Stimulated activated naive B cell treated with anti-CD40 and anti-IgM and Interleukin-4, amounts not matched to agents 10 μg/mL and 1 μg/mL and 100 μg/mL, for 72 hours (primary cell): ENCODE results near the gene ATAD3C.
"Not testable (repeated sequence)": the region's sequence is repeated elsewhere in the genome, so short reads cannot be mapped to it uniquely, and the experiment has no call there.

ENCODE experiments used
- ATAC-seq, 2 donors: fragments of 150-1000 bp; cut with Tn5 transposase; replicated peaks; 2 replicates each; pipeline ENCODE4 v1.10.0; 2021; ENCODE audit warnings: moderate library complexity in 1 of 2
- DNase-seq: peaks from one replicate; pipeline ENCODE4 v3.0.0; 2021
- H3K27ac Mint-ChIP-seq: one replicate; pipeline ENCODE4 v1.8.0; 2022; ENCODE audit warnings: mild to moderate bottlenecking, mixed read lengths
- H3K27me3 Mint-ChIP-seq, 2 donors: one replicate each; pipeline ENCODE4 v1.8.0; 2022; ENCODE audit warnings: mixed read lengths in 2 of 2
- H3K36me3 Mint-ChIP-seq, 2 donors: one replicate each; pipeline ENCODE4 v1.8.0; 2022; ENCODE audit warnings: mixed read lengths in 2 of 2, mild to moderate bottlenecking in 1 of 2
- H3K4me1 Mint-ChIP-seq, 2 donors: one replicate each; pipeline ENCODE4 v1.8.0; 2022; ENCODE audit warnings: mixed read lengths in 2 of 2, mild to moderate bottlenecking in 1 of 2
- H3K4me3 Mint-ChIP-seq, 2 donors: one replicate each; pipeline ENCODE4 v1.8.0; 2022; ENCODE audit warnings: mild to moderate bottlenecking in 2 of 2, mixed read lengths in 2 of 2, moderate library complexity in 1 of 2
- H3K9me3 Mint-ChIP-seq, 2 donors: one replicate each; pipeline ENCODE4 v1.8.0; 2022; ENCODE audit warnings: mixed read lengths in 2 of 2, mild to moderate bottlenecking in 1 of 2

ATAD3C gene

DNA sequence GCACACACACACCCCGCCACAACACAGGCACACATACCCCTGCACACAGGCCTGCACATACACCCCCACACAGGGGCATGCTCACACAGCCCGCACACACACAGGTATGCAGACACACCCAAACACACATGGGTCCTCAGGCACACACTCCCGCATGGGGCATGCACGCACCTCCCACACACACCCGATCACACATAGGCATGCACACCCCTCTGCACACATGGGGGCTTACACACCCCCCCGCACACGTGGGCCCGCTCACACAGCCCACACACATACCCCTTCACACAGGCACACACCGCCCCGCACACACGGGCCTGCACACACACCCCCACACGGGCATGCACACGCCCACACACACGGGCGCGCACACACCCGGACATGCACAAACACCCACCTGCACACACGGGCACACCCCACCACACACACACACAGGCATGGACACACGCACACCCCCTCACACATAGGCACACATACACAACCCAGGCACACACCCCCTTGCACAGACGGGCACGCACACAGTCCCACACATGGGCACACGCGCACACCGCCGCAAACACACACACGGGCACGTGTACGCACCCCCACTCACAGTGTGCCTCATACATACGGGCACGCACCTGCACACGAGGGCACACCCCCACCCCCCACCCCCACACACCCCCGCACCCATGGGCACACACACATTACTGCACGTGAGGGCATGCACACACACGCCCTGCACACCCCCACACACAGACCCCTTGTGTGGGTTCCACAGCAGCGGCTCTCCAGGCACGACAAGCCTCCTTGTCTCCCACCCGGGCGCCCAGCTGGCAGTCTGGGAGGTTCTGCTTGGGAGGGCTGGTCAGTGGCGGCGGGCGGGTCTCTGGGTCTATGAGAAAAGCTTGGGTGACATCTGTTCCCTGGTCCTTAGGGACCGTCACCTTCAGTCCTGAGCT lies 30.3 kb downstream of the ATAD3C start:
- Mint-ChIP-seq H3K36me3 (peaks cover 36 to 47% of the 10 kb centered on the region in 2 donors), H3K27me3 (no peaks in the 10 kb centered on the region), H3K4me1 (peaks cover 5 to 13% of the 10 kb centered on the region in 2 donors), H3K4me3 (no peak overlapping the region), H3K9me3 (no peaks in the 10 kb centered on the region), H3K27ac (peak overlapping the region; percentile 44)
- ATAC-seq (no peak), DNase-seq (no peak)

DNA sequence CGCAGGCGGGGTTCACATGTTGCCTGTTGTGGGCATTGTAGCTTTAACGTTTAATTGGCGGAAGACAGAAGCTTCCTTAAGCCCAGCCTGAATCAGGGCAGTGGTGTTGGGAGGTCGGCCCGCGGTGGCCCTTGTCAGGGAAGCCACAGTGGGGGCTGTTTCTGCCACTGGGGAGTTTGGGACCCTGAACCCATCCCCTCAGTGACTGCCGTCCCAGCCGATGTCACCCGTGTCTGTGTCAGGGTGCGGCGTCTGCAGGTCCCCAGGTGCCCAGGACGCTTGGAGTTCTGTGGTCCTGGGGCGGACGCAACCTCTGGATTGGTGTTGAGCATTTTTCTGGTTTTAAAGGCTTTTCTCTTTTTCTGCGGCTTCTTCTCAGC lies 31.0 kb downstream of the ATAD3C start:
- Mint-ChIP-seq H3K4me1 (peaks cover 2 to 11% of the 10 kb centered on the region in 2 donors), H3K36me3 (peaks cover 34 to 44% of the 10 kb centered on the region in 2 donors)
- H3K27ac Mint-ChIP-seq, H3K4me3 Mint-ChIP-seq, H3K9me3 Mint-ChIP-seq, DNase-seq, ATAC-seq, H3K27me3 Mint-ChIP-seq: not testable (repeated sequence)

DNA sequence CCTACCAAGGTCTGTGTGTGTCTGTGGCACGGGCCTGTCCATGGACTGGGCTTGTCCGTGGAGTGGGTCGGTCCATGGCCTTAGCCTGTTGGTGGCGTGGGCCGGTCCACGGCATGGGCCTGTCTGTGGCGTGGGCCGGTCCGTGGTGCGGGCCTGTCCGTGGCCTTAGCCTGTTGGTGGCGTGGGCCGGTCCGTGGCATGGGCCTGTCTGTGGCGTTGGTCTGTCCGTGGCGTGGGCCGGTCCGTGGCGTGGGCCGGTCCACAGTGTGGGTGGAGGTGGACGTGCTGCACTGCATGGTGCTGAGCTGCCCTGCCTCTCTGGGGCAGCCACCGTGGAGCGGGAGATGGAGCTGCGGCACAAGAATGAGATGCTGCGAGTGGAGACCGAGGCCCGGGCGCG lies 32.3 kb downstream of the ATAD3C start:
- not testable (repeated sequence) for H3K4me1 Mint-ChIP-seq, DNase-seq, H3K9me3 Mint-ChIP-seq, ATAC-seq, H3K27me3 Mint-ChIP-seq, H3K27ac Mint-ChIP-seq, H3K4me3 Mint-ChIP-seq
- H3K36me3 Mint-ChIP-seq = peaks cover 31 to 43% of the 10 kb centered on the region in 2 donors

DNA sequence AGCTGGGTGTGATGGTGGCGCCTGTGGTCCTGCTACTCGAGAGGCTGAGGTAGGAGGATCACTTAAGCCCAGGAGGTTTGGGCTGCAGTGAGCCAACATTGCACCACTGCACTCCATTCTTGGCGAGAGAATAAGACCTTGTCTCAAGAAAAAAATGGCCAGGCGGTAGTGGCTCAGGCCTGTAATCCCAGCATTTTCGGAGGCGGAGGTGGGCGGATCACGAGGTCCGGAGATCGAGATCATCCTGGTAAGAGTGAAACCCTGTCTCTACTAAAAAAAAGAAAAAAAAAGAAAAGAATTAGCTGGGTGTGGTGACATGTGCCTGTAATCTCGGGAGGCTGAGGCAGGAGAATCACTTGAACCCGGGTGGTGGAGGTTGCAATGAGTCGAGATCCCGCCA lies 33.4 kb downstream of the ATAD3C start:
- Mint-ChIP-seq H3K27me3 (no peaks in the 10 kb centered on the region), H3K27ac (no peak overlapping the region), H3K4me1 (peaks cover 0 to 8% of the 10 kb centered on the region in 2 donors), H3K36me3 (peaks cover 26 to 39% of the 10 kb centered on the region in 2 donors), H3K9me3 (no peaks in the 10 kb centered on the region), H3K4me3 (no peak overlapping the region)
- ATAC-seq = no peak
- DNase-seq = no peak

DNA sequence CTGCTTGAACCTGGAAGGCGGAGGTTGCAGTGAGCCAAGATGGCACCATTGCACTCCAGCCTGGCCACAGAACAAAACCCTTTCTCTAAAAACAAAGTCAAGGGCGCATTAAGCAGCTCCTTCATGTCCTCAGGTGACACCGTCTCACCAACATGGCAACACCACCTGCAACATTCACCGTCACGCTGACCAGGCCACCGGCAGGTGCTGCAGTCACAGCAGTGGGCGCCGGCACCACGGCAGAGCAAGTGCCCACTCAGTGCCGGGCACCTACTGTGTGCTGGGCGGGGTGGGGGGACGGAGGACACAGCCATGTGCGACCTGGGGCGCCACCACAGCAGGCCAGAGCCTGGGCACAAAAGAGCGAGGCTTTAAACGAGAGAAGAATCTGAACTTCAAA lies 34.2 kb downstream of the ATAD3C start:
- Mint-ChIP-seq H3K4me3 (no peak overlapping the region), H3K4me1 (peaks cover 0 to 8% of the 10 kb centered on the region in 2 donors), H3K27ac (no peak overlapping the region), H3K27me3 (no peaks in the 10 kb centered on the region), H3K9me3 (no peaks in the 10 kb centered on the region), H3K36me3 (peaks cover 24 to 38% of the 10 kb centered on the region in 2 donors)
- DNase-seq = no peak
- no peak for ATAC-seq

DNA sequence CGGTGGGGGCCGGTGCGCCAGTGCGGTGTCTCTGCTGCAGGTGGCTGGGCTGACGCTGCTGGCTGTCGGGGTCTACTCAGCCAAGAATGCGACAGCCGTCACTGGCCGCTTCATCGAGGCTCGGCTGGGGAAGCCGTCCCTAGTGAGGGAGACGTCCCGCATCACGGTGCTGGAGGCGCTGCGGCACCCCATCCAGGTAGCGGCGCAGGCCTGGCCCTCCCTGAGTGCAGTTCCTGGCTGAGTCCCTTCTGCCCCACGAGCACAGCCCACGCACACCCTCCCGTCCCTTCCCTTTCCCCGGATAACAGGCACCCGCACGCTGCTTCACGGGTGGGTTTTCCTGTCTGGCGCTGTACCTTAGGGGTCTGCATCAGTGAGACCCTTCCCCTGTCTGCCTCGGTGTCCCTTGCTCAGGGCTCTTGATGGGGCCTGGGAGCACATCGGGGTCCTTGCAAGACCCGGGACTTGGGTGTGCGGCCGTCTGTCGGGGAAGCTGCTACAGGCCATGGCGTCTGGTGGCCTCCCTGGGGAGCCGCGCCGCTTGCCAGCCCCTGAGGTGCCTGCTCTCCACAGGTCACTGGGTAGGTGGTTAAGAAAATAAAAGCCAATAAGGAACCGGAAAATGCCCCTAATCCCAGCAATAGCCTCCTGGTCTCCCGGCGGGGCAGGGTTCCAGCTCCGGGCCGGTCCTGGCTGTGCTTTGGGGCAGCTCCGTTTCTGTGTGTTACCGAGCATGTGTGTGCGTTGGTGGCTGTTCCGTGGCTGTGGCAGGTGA lies 35.7 kb downstream of the ATAD3C start:
- H3K4me1 Mint-ChIP-seq, H3K4me3 Mint-ChIP-seq, DNase-seq, H3K9me3 Mint-ChIP-seq, ATAC-seq, H3K27ac Mint-ChIP-seq, H3K27me3 Mint-ChIP-seq: not testable (repeated sequence)
- peaks cover 26 to 38% of the 10 kb centered on the region in 2 donors for H3K36me3 Mint-ChIP-seq

DNA sequence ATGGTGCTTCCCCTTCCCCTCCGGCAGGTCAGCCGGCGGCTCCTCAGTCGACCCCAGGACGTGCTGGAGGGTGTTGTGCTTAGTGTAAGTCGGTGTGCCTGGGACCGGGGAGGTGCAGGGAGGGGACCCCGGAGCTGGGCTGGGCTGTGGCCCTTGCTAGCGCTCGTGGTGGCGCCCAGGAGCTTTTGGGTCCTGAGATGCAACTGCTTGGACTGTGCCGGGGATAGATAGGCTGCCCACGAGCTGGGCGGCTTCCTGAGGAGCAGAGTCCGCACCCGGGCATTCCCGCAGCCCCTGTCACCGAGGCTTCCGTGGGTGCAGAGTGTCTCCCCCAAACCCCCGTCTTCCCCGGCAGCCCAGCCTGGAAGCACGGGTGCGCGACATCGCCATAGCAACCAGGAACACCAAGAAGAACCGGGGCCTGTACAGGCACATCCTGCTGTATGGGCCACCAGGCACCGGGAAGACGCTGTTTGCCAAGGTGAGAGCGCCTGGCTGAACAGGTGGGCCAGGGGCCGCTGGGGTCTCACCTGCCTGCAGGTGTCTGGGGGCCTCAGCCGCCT lies 36.3 kb downstream of the ATAD3C start:
- not testable (repeated sequence) for H3K4me1 Mint-ChIP-seq, H3K9me3 Mint-ChIP-seq, DNase-seq, H3K27me3 Mint-ChIP-seq, H3K4me3 Mint-ChIP-seq, H3K27ac Mint-ChIP-seq, ATAC-seq
- peaks cover 29 to 42% of the 10 kb centered on the region in 2 donors for H3K36me3 Mint-ChIP-seq

DNA sequence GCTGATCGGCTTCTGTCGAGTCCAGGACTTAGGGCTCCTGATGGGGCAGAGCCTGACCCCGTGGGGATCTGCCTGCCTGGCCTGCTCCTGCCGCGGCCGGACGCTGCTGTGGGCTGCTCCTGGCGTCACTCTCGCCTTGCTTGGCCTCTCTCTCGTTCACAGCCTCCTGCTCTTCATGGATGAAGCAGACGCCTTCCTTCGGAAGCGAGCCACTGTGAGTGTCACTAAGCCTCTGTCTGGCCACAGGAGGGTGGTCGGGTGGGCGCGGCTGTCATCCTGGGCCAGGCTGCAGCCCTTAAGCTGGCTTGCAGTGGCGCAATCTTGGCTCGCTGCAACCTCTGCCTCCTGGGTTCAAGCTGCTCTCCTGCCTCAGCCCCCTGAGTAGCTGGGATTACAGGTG lies 38.2 kb downstream of the ATAD3C start:
- Mint-ChIP-seq H3K27me3 (no peaks in the 10 kb centered on the region), H3K4me3 (no peak overlapping the region), H3K27ac (no peak overlapping the region), H3K4me1 (no peaks in the 10 kb centered on the region), H3K36me3 (peaks cover 40 to 48% of the 10 kb centered on the region in 2 donors), H3K9me3 (no peaks in the 10 kb centered on the region)
- no peak for ATAC-seq
- no peak for DNase-seq

DNA sequence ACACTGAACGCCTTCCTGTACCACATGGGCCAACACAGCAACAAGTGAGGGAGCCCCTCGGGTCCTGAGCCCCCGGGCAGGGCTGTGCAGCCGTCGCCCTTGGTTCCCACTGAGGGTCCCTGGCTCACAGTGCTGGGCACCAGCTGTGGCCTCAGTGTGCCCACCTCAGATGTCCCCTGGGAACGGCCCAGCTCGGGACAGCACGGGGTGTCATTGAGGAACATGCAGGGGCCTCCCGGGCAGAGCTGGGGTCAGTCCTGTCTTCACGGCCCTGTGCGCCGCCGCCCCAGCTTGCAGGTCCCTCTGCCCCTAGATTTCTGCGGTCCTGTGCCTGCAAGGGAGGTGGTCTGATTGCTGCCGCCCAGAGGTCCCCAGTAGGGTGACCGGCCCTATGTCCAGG lies 39.7 kb downstream of the ATAD3C start:
- H3K36me3 Mint-ChIP-seq = peaks cover 45 to 49% of the 10 kb centered on the region in 2 donors
- ATAC-seq = no peak

DNA sequence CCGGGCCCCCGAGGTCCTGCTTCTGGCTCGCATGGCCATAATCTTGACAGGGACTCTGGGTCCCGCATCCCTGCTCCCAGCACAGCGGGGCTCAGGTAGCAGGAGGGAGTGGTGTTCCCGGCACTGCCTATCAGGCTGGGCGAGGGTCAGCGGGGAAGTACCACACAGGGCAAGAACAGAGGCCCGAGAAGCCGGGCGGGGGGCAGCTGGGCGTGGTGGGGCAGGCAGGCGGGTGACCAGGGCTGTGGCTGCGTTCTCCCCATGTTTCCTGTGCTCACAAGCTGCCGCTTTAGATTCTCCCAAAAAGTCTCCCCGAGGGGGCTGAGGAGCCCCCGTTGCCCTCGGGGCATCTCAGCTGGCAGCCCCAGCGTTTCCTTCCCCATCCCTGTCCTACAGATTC lies 40.4 kb downstream of the ATAD3C start:
- no peaks in the 10 kb centered on the region for H3K4me1 Mint-ChIP-seq
- H3K9me3 Mint-ChIP-seq = peaks cover 0 to 6% of the 10 kb centered on the region in 2 donors
- H3K36me3 Mint-ChIP-seq = peaks cover 49 to 54% of the 10 kb centered on the region in 2 donors
- no peak for ATAC-seq
- no peak overlapping the region for H3K4me3 Mint-ChIP-seq
- no peaks in the 10 kb centered on the region for H3K27me3 Mint-ChIP-seq
- H3K27ac Mint-ChIP-seq = no peak overlapping the region
- no peak for DNase-seq

More for the DNA sequence above, 39.7 kb downstream of the ATAD3C start:
- no peak for DNase-seq
- Mint-ChIP-seq H3K27me3 (no peaks in the 10 kb centered on the region), H3K4me1 (no peaks in the 10 kb centered on the region), H3K27ac (no peak overlapping the region), H3K9me3 (peaks cover 0 to 6% of the 10 kb centered on the region in 2 donors), H3K4me3 (no peak overlapping the region)

DNA sequence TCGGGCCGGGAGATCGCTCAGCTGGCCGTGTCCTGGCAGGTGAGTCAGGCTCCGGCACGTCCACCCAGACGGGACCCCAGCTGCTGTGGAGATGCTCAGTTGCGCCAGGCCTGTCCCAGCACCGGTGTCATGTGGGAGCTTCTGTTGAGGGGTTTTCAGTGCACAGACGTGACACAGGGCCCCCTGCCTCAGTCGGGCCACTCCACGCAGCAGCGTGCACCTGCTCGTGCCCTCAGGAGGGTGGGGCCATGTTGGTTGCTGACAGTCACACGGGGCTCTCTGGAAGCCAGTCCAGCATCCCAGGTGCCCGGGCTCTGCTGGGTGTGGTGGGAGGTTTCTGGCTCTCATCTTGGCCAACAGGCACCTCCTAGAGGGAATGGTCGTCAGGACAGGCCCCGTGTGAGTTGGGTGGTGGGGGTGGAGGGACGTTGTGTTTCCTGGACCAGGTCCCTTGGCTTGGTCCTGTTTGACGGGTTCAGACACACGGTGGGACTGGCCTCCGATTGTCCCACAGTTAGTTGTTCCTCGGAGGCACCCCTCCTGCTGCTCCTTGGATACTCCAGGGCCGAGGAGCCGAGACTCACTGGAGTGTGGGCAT lies 41.2 kb downstream of the ATAD3C start:
- Mint-ChIP-seq H3K27ac (no peak overlapping the region), H3K4me3 (no peak overlapping the region), H3K27me3 (no peaks in the 10 kb centered on the region), H3K36me3 (peaks cover 49 to 57% of the 10 kb centered on the region in 2 donors), H3K4me1 (no peaks in the 10 kb centered on the region), H3K9me3 (peaks cover 0 to 6% of the 10 kb centered on the region in 2 donors)
- DNase-seq (no peak), ATAC-seq (no peak)

DNA sequence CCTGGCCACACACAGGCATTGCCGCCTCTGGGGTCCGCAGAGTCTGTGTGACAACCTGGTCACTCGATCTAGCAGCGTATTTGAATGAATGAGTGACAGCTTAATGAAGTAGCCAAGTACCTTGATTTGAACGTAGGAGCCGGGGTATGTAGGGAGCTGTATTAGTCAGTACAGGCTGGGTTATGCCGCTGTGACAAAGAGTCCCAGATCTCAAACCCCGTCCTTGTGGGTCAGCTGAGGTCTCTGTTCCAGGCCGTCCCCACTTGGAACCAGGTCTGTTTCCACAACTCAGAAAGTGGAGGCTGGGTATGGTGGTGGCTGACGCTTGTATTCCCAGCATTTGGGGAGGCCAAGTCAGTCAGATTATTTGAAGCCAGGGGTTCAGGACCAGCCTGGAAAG lies 42.1 kb downstream of the ATAD3C start:
- peaks cover 49 to 58% of the 10 kb centered on the region in 2 donors for H3K36me3 Mint-ChIP-seq
- DNase-seq = no peak
- ATAC-seq = no peak
- H3K4me3 Mint-ChIP-seq = no peak overlapping the region
- H3K27me3 Mint-ChIP-seq = no peaks in the 10 kb centered on the region
- H3K9me3 Mint-ChIP-seq = peaks cover 0 to 6% of the 10 kb centered on the region in 2 donors
- no peak overlapping the region for H3K27ac Mint-ChIP-seq
- H3K4me1 Mint-ChIP-seq = no peaks in the 10 kb centered on the region

DNA sequence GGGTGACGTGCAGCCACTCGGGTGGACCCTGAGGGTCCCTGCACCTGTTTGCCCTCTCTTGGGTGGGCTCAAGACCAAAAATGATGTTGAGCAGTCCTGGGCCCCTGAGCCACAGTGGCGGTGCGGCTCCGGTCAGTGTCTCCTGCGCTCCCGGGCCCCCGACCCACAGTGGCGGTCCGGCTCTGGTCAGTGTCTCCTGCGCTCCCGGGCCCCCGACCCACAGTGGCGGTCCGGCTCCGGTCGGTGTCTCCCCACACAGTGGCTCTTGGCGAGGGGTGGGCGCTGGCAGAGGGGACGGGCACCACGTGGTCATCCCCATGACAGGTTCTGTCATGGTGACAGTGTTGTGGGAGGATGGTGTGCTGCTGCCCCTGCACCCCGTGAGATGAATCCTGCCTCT lies 44.8 kb downstream of the ATAD3C start:
- DNase-seq, H3K9me3 Mint-ChIP-seq, H3K4me1 Mint-ChIP-seq, ATAC-seq, H3K27ac Mint-ChIP-seq, H3K4me3 Mint-ChIP-seq, H3K27me3 Mint-ChIP-seq: not testable (repeated sequence)
- peaks cover 42 to 54% of the 10 kb centered on the region in 2 donors for H3K36me3 Mint-ChIP-seq

DNA sequence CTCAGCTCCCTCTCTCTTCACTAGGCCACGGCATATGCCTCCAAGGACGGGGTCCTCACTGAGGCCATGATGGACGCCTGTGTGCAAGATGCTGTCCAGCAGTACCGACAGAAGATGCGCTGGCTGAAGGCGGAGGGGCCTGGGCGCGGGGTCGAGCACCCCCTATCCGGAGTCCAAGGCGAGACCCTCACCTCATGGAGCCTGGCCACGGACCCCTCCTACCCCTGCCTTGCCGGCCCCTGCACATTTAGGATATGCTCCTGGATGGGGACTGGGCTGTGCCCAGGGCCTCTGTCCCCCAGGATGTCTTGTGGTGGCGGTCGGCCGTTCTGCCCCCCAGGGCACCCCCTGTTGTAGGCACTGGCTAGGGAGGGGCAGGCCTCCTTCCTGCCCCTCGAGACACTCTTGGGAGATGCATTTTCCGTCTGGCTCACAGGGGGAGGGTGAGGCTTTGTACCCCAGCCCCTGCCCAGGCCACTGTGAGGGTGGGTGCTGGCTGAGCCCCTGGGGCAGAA lies 46.0 kb downstream of the ATAD3C start:
- ATAC-seq = peak in 1 of 2 donors; percentile 16

More for the DNA sequence above, 46.0 kb downstream of the ATAD3C start:
- H3K4me3 Mint-ChIP-seq, H3K27me3 Mint-ChIP-seq, H3K4me1 Mint-ChIP-seq, DNase-seq, H3K9me3 Mint-ChIP-seq: not testable (repeated sequence)
- H3K27ac Mint-ChIP-seq = peak overlapping the region; percentile 37
- H3K36me3 Mint-ChIP-seq = peaks cover 32 to 43% of the 10 kb centered on the region in 2 donors
